DOHH2 (cell line): ENCODE data around the gene ATAT1.
A peak's percentile ranks its signal among the peaks of the same experiment; 100 is the strongest.

Experiments used
- H3F3A ChIP-seq: fragments of 200-600 bp; sonication (generic), shearing (Covaris generic); 2 replicates; pipeline ENCODE4 v1.6.0; 2016; ENCODE audit warnings: antibody characterized with exemption, mild to moderate bottlenecking; ENCODE audit not compliant: control insufficient read depth, insufficient read depth
- H3K27ac ChIP-seq: fragments of 200-600 bp; sonication (generic); 2 replicates; pipeline ENCODE4 v1.5.1; 2014; ENCODE audit warnings: low read depth, mild to moderate bottlenecking, low read length, moderate library complexity
- H3K27me3 ChIP-seq: fragments of 200-600 bp; sonication (generic); 2 replicates; pipeline ENCODE4 v1.6.1; 2014; ENCODE audit warnings: mild to moderate bottlenecking, low read length, mixed read lengths; ENCODE audit not compliant: control insufficient read depth
- H3K36me3 ChIP-seq: fragments of 200-600 bp; sonication (generic); 2 replicates; pipeline ENCODE4 v1.6.1; 2014; ENCODE audit warnings: mild to moderate bottlenecking, low read length, moderate library complexity, mixed read lengths; ENCODE audit not compliant: control insufficient read depth
- H3K4me1 ChIP-seq: fragments of 200-600 bp; sonication (generic); 2 replicates; pipeline ENCODE4 v1.6.1; 2014; ENCODE audit warnings: mild to moderate bottlenecking, low read length, mixed read lengths; ENCODE audit not compliant: control insufficient read depth
- H3K4me2 ChIP-seq: fragments of 200-600 bp; sonication (generic); 2 replicates; pipeline ENCODE4 v1.6.0; 2014; ENCODE audit warnings: mild to moderate bottlenecking, low read length, moderate library complexity
- H3K4me3 ChIP-seq: fragments of 200-600 bp; sonication (generic); 2 replicates; pipeline ENCODE4 v1.5.1; 2014; ENCODE audit warnings: mild to moderate bottlenecking, low read length, mixed read lengths
- H3K79me2 ChIP-seq: fragments of 200-600 bp; sonication (generic); 2 replicates; pipeline ENCODE4 v1.6.1; 2014; ENCODE audit warnings: mild to moderate bottlenecking, low read length, mixed read lengths; ENCODE audit not compliant: control insufficient read depth
- H3K9me2 ChIP-seq: fragments of 200-600 bp; sonication (generic); replicated peaks from 2 replicates; pipeline ENCODE4 v1.6.1; 2014; ENCODE audit warnings: mild to moderate bottlenecking, low read length, mixed read lengths; ENCODE audit not compliant: control insufficient read depth
- H3K9me3 ChIP-seq: fragments of 200-600 bp; sonication (generic); 2 replicates; pipeline ENCODE4 v1.6.1; 2014; ENCODE audit warnings: antibody characterized with exemption, low read length, mixed read lengths; ENCODE audit not compliant: control insufficient read depth, insufficient read depth
- H4K20me1 ChIP-seq: fragments of 200-600 bp; sonication (generic); 2 replicates; pipeline ENCODE4 v1.6.0; 2014; ENCODE audit warnings: low read depth, mild to moderate bottlenecking, antibody characterized with exemption, low read length, moderate library complexity; ENCODE audit not compliant: control insufficient read depth, insufficient read depth
- EZH2phosphoT487 ChIP-seq: fragments of 200-600 bp; sonication (generic); IDR thresholded peaks from 2 replicates; pipeline ENCODE4 v1.6.1; 2017; ENCODE audit warnings: borderline replicate concordance, mild to moderate bottlenecking, antibody characterized with exemption, low read length, moderate library complexity, mixed read lengths
- TF ChIP-seq, protein P1 (sequence below): fragments of 200-600 bp; sonication (generic); IDR thresholded peaks from one replicate; pipeline ENCODE4 v1.5.1; 2014; ENCODE audit warnings: antibody characterized with exemption, mild to moderate bottlenecking, low read depth, low read length; ENCODE audit not compliant: poor library complexity, severe bottlenecking

ATAT1 gene

DNA sequence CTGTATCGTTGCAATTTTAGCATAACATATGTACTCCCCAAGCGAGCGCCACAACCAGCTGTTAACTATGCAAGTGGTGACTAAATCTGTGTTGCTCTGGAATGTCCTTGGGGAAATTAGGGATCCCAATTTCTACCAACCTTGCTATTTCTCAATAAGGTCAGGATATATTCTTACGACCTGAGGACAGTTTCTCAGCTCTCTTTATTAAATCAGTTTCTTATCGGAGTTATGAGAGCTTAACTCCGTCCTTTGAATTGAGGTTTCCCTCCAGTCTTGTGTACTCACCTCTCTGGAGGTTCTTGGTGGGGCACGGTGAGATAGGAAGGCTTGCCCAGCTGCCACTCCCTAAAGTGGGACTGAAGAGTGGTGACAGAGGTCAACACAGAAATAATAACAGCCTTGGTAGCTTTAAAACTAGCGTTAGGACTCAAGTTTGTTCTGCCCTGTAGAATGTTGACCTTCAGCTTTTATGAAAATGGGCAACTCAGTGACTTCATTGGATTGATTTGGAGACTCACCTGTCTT lies 8.3 kb upstream of the ATAT1 start:
- Histone ChIP-seq H3F3A (peaks cover 27% of the 10 kb centered on the region), H3K4me1 (peaks cover 27% of the 10 kb centered on the region), H3K4me2 (peak overlapping the region; percentile 91), H3K9me3 (no peaks in the 10 kb centered on the region), H3K9me2 (no peaks in the 10 kb centered on the region), H3K36me3 (peaks cover 80% of the 10 kb centered on the region), H4K20me1 (peaks cover 23% of the 10 kb centered on the region), H3K27me3 (no peaks in the 10 kb centered on the region), H3K27ac (peak overlapping the region; percentile 89), H3K79me2 (peaks cover 65% of the 10 kb centered on the region), H3K4me3 (peak overlapping the region; percentile 83)
- TF ChIP-seq EZH2phosphoT487 = no peak
- TF ChIP-seq, protein P1, sequence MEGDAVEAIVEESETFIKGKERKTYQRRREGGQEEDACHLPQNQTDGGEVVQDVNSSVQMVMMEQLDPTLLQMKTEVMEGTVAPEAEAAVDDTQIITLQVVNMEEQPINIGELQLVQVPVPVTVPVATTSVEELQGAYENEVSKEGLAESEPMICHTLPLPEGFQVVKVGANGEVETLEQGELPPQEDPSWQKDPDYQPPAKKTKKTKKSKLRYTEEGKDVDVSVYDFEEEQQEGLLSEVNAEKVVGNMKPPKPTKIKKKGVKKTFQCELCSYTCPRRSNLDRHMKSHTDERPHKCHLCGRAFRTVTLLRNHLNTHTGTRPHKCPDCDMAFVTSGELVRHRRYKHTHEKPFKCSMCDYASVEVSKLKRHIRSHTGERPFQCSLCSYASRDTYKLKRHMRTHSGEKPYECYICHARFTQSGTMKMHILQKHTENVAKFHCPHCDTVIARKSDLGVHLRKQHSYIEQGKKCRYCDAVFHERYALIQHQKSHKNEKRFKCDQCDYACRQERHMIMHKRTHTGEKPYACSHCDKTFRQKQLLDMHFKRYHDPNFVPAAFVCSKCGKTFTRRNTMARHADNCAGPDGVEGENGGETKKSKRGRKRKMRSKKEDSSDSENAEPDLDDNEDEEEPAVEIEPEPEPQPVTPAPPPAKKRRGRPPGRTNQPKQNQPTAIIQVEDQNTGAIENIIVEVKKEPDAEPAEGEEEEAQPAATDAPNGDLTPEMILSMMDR = no peak

DNA sequence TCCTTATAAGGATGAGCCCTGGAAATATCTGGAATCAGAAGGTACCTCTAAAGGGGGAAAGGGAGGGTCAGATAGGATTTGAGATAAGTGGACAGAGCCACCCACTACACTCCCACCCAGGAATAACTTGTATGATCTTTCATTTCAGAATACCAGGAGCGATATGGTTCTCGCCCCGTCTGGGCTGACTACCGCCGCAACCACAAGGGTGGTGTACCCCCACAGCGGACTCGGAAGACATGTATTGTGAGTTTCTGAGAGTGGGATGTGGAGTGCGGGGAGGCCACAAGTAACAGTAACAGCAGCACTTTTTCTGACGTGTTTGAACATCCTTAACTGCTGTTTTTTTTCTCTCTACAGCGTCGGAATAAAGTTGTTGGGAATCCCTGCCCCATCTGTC lies 7.1 kb upstream of the ATAT1 start:
- Histone ChIP-seq H3K36me3 (peaks cover 80% of the 10 kb centered on the region), H3K27ac (no peak overlapping the region), H3K4me3 (peak overlapping the region; percentile 83; the same call in 1 of the 2 replicates), H3K79me2 (peaks cover 53% of the 10 kb centered on the region), H3K27me3 (no peaks in the 10 kb centered on the region), H3K4me1 (peaks cover 14% of the 10 kb centered on the region), H3K9me3 (no peaks in the 10 kb centered on the region), H3F3A (peaks cover 23% of the 10 kb centered on the region), H3K4me2 (peak overlapping the region; percentile 91), H4K20me1 (peaks cover 10% of the 10 kb centered on the region; the same call in 1 of the 2 replicates), H3K9me2 (no peaks in the 10 kb centered on the region)
- no peak for TF ChIP-seq EZH2phosphoT487
- TF ChIP-seq, protein P1 = no peak

DNA sequence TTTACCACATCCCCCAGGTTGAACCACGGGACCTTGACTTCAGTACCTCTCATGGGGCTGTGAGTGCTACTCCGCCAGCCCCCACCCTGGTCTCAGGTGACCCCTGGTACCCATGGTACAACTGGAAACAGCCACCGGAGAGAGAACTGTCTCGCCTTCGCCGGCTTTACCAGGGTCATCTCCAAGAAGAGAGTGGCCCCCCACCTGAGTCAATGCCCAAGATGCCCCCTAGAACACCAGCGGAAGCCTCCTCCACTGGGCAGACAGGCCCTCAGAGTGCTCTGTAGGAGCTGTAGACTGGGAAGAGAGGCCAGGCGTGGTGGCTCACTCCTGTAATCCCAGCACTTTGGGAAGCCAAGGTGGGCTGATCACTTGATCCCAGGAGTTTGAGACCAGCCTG lies 1.2 kb upstream of the ATAT1 start:
- TF ChIP-seq, protein P1 = no peak
- TF ChIP-seq EZH2phosphoT487 = no peak
- Histone ChIP-seq H3K4me2 (no peak overlapping the region), H3K27ac (no peak overlapping the region), H3K4me1 (peaks cover 15% of the 10 kb centered on the region), H3F3A (peaks cover 18% of the 10 kb centered on the region), H3K9me3 (no peaks in the 10 kb centered on the region), H3K79me2 (peaks cover 16% of the 10 kb centered on the region), H3K9me2 (no peaks in the 10 kb centered on the region), H4K20me1 (peaks cover 8% of the 10 kb centered on the region), H3K4me3 (no peak overlapping the region), H3K36me3 (peaks cover 68% of the 10 kb centered on the region), H3K27me3 (no peaks in the 10 kb centered on the region)
